H1 (cell line): ENCODE measurements around the gene BORCS6.
A peak's percentile ranks its signal among the peaks of the same experiment; 100 is the strongest.

Source experiments
- BRCA1 ChIP-seq: IDR thresholded peaks from 2 replicates; pipeline ENCODE4 v1.6.1; 2012; ENCODE audit warnings: low read depth, low read length, improper control_type of control experiment
- EZH2 ChIP-seq: fragments of 200-600 bp; sonication (generic); IDR thresholded peaks from 2 replicates; pipeline ENCODE4 v1.7.1; 2012; ENCODE audit warnings: low read depth, mild to moderate bottlenecking, moderate library complexity, low read length, inconsistent platforms; ENCODE audit not compliant: severe bottlenecking
- JUN ChIP-seq: IDR thresholded peaks from 2 replicates; pipeline ENCODE4 v1.6.1; 2011; ENCODE audit warnings: low read depth, mild to moderate bottlenecking, improper control_type of control experiment, low read length
- MAFK ChIP-seq: IDR thresholded peaks from 2 replicates; pipeline ENCODE4 v1.6.1; 2012; ENCODE audit warnings: low read depth, mild to moderate bottlenecking, improper control_type of control experiment, low read length
- RFX5 ChIP-seq: IDR thresholded peaks from 2 replicates; pipeline ENCODE4 v1.6.1; 2011; ENCODE audit warnings: low read depth, low read length, improper control_type of control experiment, borderline replicate concordance
- SUZ12 ChIP-seq: fragments of 200-600 bp; sonication (generic); IDR thresholded peaks from 2 replicates; pipeline ENCODE4 v1.6.1; 2012; ENCODE audit warnings: mild to moderate bottlenecking, inconsistent platforms, low read length, moderate library complexity, mixed read lengths
- TEAD4 ChIP-seq: IDR thresholded peaks from 2 replicates; pipeline ENCODE4 v1.6.1; 2012; ENCODE audit warnings: low read depth, low read length, inconsistent platforms, mixed read lengths
- TF ChIP-seq, protein P1 (sequence below), 3 experiments: IDR thresholded peaks; 1 replicate in 2 of 3; 2 replicates in 1 of 3; pipeline versions ENCODE4 v1.5.1 to v1.6.1; 2011; ENCODE audit warnings: low read length in 3 of 3, mild to moderate bottlenecking in 3 of 3, inconsistent platforms in 2 of 3, low read depth in 1 of 3, moderate library complexity in 1 of 3; ENCODE audit not compliant: insufficient read depth in 1 of 3; ENCODE audit errors: control extremely low read depth in 1 of 3

DNA sequence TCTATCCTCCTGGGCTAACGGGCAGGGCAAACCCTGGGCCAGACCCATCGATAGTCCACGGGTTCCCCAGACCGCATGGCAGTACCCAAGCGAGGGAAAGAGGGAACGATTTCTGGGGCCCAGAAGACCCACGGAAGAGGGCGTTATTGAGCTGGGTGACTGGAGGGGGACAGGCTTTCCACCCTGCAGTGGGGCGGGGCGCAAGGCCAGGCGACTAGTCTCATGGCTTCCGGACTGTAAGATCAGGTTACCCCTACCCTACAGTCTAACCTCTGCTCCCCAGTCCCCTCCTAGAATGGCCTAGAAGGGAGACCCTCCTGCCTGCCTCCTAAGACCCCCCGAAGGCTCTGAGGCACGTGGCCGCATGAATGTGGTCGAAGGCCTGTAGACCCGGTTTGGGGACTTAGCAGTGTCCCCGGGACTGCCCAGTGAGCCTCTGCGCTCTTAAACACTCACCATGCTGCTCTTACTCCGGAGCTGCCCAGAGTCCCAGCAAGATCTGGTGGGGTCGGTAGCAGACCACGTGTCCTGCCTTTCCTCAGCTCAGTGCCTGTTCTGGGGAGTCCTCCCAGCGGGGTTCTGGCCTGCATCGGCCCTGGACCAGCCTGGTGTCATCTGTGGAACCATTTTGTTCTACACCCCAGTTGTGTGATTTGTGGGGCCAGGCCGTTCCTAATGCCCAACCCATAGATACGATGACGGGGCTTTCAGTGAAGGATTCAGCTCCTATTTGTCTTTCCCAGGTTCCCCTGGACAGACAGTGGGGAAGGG is 33.6 kb upstream of the BORCS6 start:
- no peak for TF ChIP-seq JUN
- TF ChIP-seq, protein P1, sequence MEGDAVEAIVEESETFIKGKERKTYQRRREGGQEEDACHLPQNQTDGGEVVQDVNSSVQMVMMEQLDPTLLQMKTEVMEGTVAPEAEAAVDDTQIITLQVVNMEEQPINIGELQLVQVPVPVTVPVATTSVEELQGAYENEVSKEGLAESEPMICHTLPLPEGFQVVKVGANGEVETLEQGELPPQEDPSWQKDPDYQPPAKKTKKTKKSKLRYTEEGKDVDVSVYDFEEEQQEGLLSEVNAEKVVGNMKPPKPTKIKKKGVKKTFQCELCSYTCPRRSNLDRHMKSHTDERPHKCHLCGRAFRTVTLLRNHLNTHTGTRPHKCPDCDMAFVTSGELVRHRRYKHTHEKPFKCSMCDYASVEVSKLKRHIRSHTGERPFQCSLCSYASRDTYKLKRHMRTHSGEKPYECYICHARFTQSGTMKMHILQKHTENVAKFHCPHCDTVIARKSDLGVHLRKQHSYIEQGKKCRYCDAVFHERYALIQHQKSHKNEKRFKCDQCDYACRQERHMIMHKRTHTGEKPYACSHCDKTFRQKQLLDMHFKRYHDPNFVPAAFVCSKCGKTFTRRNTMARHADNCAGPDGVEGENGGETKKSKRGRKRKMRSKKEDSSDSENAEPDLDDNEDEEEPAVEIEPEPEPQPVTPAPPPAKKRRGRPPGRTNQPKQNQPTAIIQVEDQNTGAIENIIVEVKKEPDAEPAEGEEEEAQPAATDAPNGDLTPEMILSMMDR (IDR thresholded peaks at IDR 0.05; ENCODE audit: control extremely low read depth in 1 of 3, insufficient read depth in 1 of 3, low read depth in 1 of 3, low read length in 3 of 3), result peak in 1 of 3 experiments; percentile 23; a peak in 1 of 4 replicates
- no peak for TF ChIP-seq EZH2
- no peak for TF ChIP-seq TEAD4
- TF ChIP-seq SUZ12, result no peak
- no peak for TF ChIP-seq BRCA1
- TF ChIP-seq RFX5, result no peak
- no peak for TF ChIP-seq MAFK
